ENCODE measurements around the gene STEAP3.

Gene STEAP3

DNA sequence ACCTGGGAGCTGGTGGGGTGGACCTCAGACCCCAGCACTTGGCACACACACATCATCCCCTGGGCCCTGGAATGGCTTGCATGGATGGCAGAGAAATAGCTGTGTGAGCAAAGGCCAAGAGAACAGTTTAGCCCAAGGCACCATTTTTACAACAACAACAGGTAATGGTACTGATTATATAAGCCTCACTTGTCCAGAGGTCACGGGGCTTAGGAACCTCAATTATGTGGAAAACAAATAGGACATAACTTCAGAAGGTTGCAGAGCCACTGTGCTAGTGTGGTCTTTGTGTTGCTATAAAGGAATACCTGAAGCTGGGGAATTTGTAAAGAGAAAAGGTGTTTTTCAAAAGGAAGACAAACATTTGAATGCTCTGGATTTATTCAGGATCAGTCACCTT lies 13.2 kb downstream of the STEAP3 start:
- no peak overlapping the region for H3K4me3 ChIP-seq (ENCODE audit: low read depth, low read length)
- TF ChIP-seq, protein P1, sequence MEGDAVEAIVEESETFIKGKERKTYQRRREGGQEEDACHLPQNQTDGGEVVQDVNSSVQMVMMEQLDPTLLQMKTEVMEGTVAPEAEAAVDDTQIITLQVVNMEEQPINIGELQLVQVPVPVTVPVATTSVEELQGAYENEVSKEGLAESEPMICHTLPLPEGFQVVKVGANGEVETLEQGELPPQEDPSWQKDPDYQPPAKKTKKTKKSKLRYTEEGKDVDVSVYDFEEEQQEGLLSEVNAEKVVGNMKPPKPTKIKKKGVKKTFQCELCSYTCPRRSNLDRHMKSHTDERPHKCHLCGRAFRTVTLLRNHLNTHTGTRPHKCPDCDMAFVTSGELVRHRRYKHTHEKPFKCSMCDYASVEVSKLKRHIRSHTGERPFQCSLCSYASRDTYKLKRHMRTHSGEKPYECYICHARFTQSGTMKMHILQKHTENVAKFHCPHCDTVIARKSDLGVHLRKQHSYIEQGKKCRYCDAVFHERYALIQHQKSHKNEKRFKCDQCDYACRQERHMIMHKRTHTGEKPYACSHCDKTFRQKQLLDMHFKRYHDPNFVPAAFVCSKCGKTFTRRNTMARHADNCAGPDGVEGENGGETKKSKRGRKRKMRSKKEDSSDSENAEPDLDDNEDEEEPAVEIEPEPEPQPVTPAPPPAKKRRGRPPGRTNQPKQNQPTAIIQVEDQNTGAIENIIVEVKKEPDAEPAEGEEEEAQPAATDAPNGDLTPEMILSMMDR (IDR thresholded peaks at IDR 0.05; ENCODE audit: control insufficient read depth, extremely low read depth, insufficient read depth), result no peak
- DNase-seq (ENCODE audit: low read depth), result no peak

GRCh38 chr2:119240311-119241204 lies 16.9 kb downstream of the STEAP3 start:
- TF ChIP-seq, protein P1 (IDR thresholded peaks at IDR 0.05; ENCODE audit: control insufficient read depth, extremely low read depth, insufficient read depth), result no peak
- no peak overlapping the region for H3K4me3 ChIP-seq (ENCODE audit: low read depth, low read length)
- no peak for DNase-seq (ENCODE audit: low read depth)

GRCh38 chr2:119241205-119241532 lies 17.5 kb downstream of the STEAP3 start:
- no peak for DNase-seq (ENCODE audit: low read depth)
- TF ChIP-seq, protein P1 (IDR thresholded peaks at IDR 0.05; ENCODE audit: control insufficient read depth, extremely low read depth, insufficient read depth), result no peak
- no peak overlapping the region for H3K4me3 ChIP-seq (ENCODE audit: low read depth, low read length)

- no peak for DNase-seq (ENCODE audit: low read depth)
- H3K4me3 ChIP-seq (ENCODE audit: low read depth, low read length), result no peak overlapping the region
- TF ChIP-seq, protein P1 (IDR thresholded peaks at IDR 0.05; ENCODE audit: control insufficient read depth, extremely low read depth, insufficient read depth), result no peak
Measured at GRCh38 chr2:119242276-119243119, 18.9 kb downstream of the STEAP3 start.

DNA sequence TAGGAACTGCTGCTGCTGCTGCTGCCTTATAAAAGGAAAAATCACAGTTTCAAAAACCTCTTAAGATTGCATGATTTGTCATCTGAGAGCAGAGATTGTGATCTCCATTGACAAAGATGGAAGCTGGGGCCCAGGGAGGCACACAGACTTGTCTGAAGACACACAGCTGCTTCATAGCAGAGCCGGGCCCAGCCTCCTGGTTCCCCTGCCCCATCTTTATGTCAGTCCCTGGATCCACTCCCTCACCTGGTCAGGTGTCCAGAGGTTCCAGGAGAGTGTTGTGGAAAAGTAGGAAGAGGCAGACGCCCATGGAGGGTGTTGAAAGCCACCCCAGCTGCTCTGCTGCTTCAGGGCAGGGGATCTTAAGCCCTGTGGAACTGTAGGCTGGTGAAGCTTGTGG lies 20.0 kb downstream of the STEAP3 start:
- TF ChIP-seq, protein P1 (IDR thresholded peaks at IDR 0.05; ENCODE audit: control insufficient read depth, extremely low read depth, insufficient read depth), result no peak
- H3K4me3 ChIP-seq (ENCODE audit: low read depth, low read length), result no peak overlapping the region
- no peak for DNase-seq (ENCODE audit: low read depth)

DNA sequence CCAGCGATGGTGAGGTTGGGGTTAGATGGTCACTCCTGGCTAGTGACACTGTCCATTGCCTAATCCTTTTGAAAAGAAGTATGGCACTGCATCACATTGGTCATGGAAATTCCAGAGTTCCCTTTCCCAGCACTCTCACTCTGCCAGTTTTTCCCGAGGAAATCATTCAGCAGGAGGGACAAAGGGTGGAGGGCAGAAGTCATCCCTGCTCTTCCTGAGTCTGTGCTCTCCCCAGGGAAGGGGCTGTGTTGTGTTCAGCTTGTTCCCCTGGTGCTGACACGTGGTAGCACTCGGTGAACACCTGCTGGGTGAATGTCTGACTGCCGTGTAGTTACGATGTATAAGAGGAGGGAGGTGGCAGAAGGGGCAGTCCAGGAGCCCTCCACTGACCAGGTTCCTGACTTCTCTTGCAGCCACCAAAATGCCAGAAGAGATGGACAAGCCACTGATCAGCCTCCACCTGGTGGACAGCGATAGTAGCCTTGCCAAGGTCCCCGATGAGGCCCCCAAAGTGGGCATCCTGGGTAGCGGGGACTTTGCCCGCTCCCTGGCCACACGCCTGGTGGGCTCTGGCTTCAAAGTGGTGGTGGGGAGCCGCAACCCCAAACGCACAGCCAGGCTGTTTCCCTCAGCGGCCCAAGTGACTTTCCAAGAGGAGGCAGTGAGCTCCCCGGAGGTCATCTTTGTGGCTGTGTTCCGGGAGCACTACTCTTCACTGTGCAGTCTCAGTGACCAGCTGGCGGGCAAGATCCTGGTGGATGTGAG lies 21.6 kb downstream of the STEAP3 start:
- TF ChIP-seq, protein P1 (IDR thresholded peaks at IDR 0.05; ENCODE audit: control insufficient read depth, extremely low read depth, insufficient read depth), result no peak
- H3K4me3 ChIP-seq (ENCODE audit: low read depth, low read length), result no peak overlapping the region
- DNase-seq (ENCODE audit: low read depth), result no peak

All from LNCaP clone FGC (cell line).